MCF 10A (cell line): ENCODE measurements around the gene STK4. TPM values are rescaled to one million over a fixed set of nuclear protein-coding genes. Genes with fewer than 3 reads are reported as not detected.

Experiments
- BruUV-seq: library from RNA; stranded (reverse); fragments of 400-500 nt; replicated peaks from 2 replicates; lab custom pipeline; 2021; lab: Mats Ljungman, UMichigan
- CTCF ChIA-PET: fragments of 300-600 bp; sonication (Branson Sonifier 250); formaldehyde crosslinking; extraction: SDS; loops from one replicate; lab custom pipeline; 2021; ENCODE audit warnings: antibody characterized with exemption, inconsistent platforms; lab: Yijun Ruan, JAX
- POLR2A ChIA-PET: fragments of 300-600, 350-650 bp; sonication (Branson Sonifier 250); formaldehyde crosslinking; extraction: SDS; loops from one replicate; lab custom pipeline; 2020; ENCODE audit warnings: antibody characterized with exemption, inconsistent platforms; lab: Yijun Ruan, JAX
- DNase-seq: peaks from one replicate; pipeline ENCODE4 v3.0.0-alpha.2; 2018; ENCODE audit not compliant: unreplicated experiment
- H3K27ac Mint-ChIP-seq: one replicate; pipeline ENCODE4 v1.8.0; 2022; ENCODE audit warnings: mild to moderate bottlenecking, low read depth, mixed read lengths; ENCODE audit not compliant: unreplicated experiment
- H3K27me3 Mint-ChIP-seq: one replicate; pipeline ENCODE4 v1.8.0; 2022; ENCODE audit warnings: mixed read lengths; ENCODE audit not compliant: insufficient read depth, unreplicated experiment
- H3K36me3 Mint-ChIP-seq: one replicate; pipeline ENCODE4 v1.8.0; 2022; ENCODE audit warnings: mild to moderate bottlenecking, moderate library complexity, mixed read lengths; ENCODE audit not compliant: insufficient read depth, unreplicated experiment
- H3K4me1 Mint-ChIP-seq: one replicate; pipeline ENCODE4 v1.8.0; 2022; ENCODE audit warnings: mixed read lengths; ENCODE audit not compliant: insufficient read depth, unreplicated experiment
- H3K4me3 Mint-ChIP-seq: one replicate; pipeline ENCODE4 v1.8.0; 2022; ENCODE audit warnings: mild to moderate bottlenecking, moderate library complexity, mixed read lengths; ENCODE audit not compliant: unreplicated experiment
- H3K9me3 Mint-ChIP-seq: one replicate; pipeline ENCODE4 v1.8.0; 2022; ENCODE audit warnings: mixed read lengths; ENCODE audit not compliant: unreplicated experiment
- intact Hi-C: fragments of 100-400 bp; cut with micrococcal nuclease; formaldehyde crosslinking; loops from 2 replicates; pipeline ENCODE4 v1.14.1; 2022
- total RNA-seq: library from RNA; stranded (reverse); gene quantifications from 2 replicates; pipeline ENCODE4 v1.2.3, GENCODE V29; 2022
- TF ChIP-seq, protein P1 (sequence below): fragments of 200-600 bp; IDR thresholded peaks from one replicate; pipeline ENCODE4 v1.8.0; 2022; ENCODE audit warnings: antibody characterized with exemption, mild to moderate bottlenecking; ENCODE audit not compliant: unreplicated experiment

STK4 gene
- total RNA-seq, 1 experiment from 2014 or later = 47.7 TPM

GRCh38 chr20:45034436-45034835 is 68.1 kb downstream of the STK4 start:
- CTCF ChIA-PET = interaction anchor here (1.0 to 1.9 kb wide), 2 partner anchors 20 to 416 kb away, joined by 3 to 4 read pairs; no protein-coding TSS in a partner anchor
- BruUV-seq = no TSS peak
- POLR2A ChIA-PET = interaction anchor here (0.6 to 5.9 kb wide), 7 partner anchors 9 to 384 kb away, joined by 3 to 80 read pairs (median 7); no protein-coding TSS in a partner anchor
- intact Hi-C loops = no loop called here
- TF ChIP-seq, protein P1, sequence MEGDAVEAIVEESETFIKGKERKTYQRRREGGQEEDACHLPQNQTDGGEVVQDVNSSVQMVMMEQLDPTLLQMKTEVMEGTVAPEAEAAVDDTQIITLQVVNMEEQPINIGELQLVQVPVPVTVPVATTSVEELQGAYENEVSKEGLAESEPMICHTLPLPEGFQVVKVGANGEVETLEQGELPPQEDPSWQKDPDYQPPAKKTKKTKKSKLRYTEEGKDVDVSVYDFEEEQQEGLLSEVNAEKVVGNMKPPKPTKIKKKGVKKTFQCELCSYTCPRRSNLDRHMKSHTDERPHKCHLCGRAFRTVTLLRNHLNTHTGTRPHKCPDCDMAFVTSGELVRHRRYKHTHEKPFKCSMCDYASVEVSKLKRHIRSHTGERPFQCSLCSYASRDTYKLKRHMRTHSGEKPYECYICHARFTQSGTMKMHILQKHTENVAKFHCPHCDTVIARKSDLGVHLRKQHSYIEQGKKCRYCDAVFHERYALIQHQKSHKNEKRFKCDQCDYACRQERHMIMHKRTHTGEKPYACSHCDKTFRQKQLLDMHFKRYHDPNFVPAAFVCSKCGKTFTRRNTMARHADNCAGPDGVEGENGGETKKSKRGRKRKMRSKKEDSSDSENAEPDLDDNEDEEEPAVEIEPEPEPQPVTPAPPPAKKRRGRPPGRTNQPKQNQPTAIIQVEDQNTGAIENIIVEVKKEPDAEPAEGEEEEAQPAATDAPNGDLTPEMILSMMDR = no peak
- DNase-seq = no peak
- H3K4me1 Mint-ChIP-seq = peaks cover 54% of the 10 kb centered on the region
- H3K27ac Mint-ChIP-seq = peak overlapping the region; percentile 95
- no peak overlapping the region for H3K4me3 Mint-ChIP-seq
- H3K36me3 Mint-ChIP-seq = peaks cover 13% of the 10 kb centered on the region
- no peaks in the 10 kb centered on the region for H3K9me3 Mint-ChIP-seq
- H3K27me3 Mint-ChIP-seq = no peaks in the 10 kb centered on the region

- TF ChIP-seq, protein P1 = no peak
- POLR2A ChIA-PET = interaction anchor here (0.7 to 5.9 kb wide), 12 partner anchors 8 to 139 kb away, joined by 3 to 80 read pairs (median 6); partner anchors contain the start of genes PI3 and TOMM34
- no TSS peak for BruUV-seq
- Mint-ChIP-seq H3K9me3 (no peaks in the 10 kb centered on the region), H3K36me3 (no peaks in the 10 kb centered on the region), H3K4me3 (peak overlapping the region; percentile 60), H3K4me1 (peaks cover 57% of the 10 kb centered on the region), H3K27me3 (no peaks in the 10 kb centered on the region), H3K27ac (peak overlapping the region; percentile 95)
- DNase-seq = peak; percentile 85
- CTCF ChIA-PET = interaction anchor here (1.0 to 3.4 kb wide), 8 partner anchors 8 to 60 kb away, joined by 3 to 17 read pairs (median 10); no protein-coding TSS in a partner anchor
- intact Hi-C loops = no loop called here
Measured at GRCh38 chr20:45036044-45036755, 69.9 kb downstream of the STK4 start.

- BruUV-seq = no TSS peak
- TF ChIP-seq, protein P1 = no peak
- DNase-seq = peak; percentile 86
- Mint-ChIP-seq H3K4me1 (peaks cover 66% of the 10 kb centered on the region), H3K36me3 (no peaks in the 10 kb centered on the region), H3K27me3 (no peaks in the 10 kb centered on the region), H3K4me3 (no peak overlapping the region), H3K9me3 (no peaks in the 10 kb centered on the region), H3K27ac (peak overlapping the region; percentile 95)
- intact Hi-C loops = no loop called here
- ChIA-PET CTCF (interaction anchor here (1.1 to 3.4 kb wide), 7 partner anchors 17 to 257 kb away, joined by 5 to 17 read pairs (median 8); no protein-coding TSS in a partner anchor), POLR2A (interaction anchor here (0.7 to 5.9 kb wide), 13 partner anchors 8 to 303 kb away, joined by 3 to 80 read pairs (median 5); partner anchors contain the start of genes PI3, SLPI and TOMM34)
Measured at GRCh38 chr20:45037050-45037449, 70.7 kb downstream of the STK4 start.

- Mint-ChIP-seq H3K27me3 (no peaks in the 10 kb centered on the region), H3K4me3 (no peak overlapping the region), H3K36me3 (no peaks in the 10 kb centered on the region), H3K9me3 (no peaks in the 10 kb centered on the region), H3K27ac (peak overlapping the region; percentile 95), H3K4me1 (peaks cover 66% of the 10 kb centered on the region)
- ChIA-PET CTCF (interaction anchor here (0.6 to 3.4 kb wide), 10 partner anchors 18 to 344 kb away, joined by 3 to 17 read pairs (median 7); no protein-coding TSS in a partner anchor), POLR2A (interaction anchor here (0.6 to 5.9 kb wide), 16 partner anchors 9 to 314 kb away, joined by 3 to 80 read pairs (median 5); partner anchors contain the start of genes SLPI and TOMM34)
- TF ChIP-seq, protein P1 = no peak
- intact Hi-C loops = no loop called here
- no TSS peak for BruUV-seq
- no peak for DNase-seq
Measured at GRCh38 chr20:45037635-45038034, 71.3 kb downstream of the STK4 start.
